K562 (cell line): Measurements from ENCODE around the gene C1orf21. TPM values are rescaled to one million over a fixed set of nuclear protein-coding genes. Genes with fewer than 3 reads are reported as not detected.

Source experiments
- ATAC-seq: fragments of 200-7000 bp; cut with Tn5 transposase; 3 replicates; pipeline ENCODE4 v1.9.1; 2020; ENCODE audit warnings: moderate library complexity
- BruUV-seq: library from RNA; stranded (reverse); fragments of 400-500 nt; replicated peaks from 2 replicates; lab custom pipeline; 2021; lab: Mats Ljungman, UMichigan
- CTCF ChIA-PET: fragments of 300-600 bp; formaldehyde crosslinking; extraction: SDS; loops from one replicate; lab custom pipeline; 2021; ENCODE audit warnings: low intra/inter-chr PET ratio; lab: Yijun Ruan, JAX
- POLR2A ChIA-PET: fragments of 300-600, 350-650 bp; sonication (Branson Sonifier 250); formaldehyde crosslinking; extraction: SDS; loops from one replicate; lab custom pipeline; 2021; ENCODE audit warnings: antibody characterized with exemption, inconsistent platforms; lab: Yijun Ruan, JAX
- DNase-seq, 4 experiments: peaks; one replicate each; pipeline versions ENCODE4 v3.0.0 to v3.0.0-alpha.2; 2011 to 2018; ENCODE audit warnings: low spot score in 3 of 4, mixed read lengths in 3 of 4; ENCODE audit errors: extremely low read depth in 1 of 4
- FAIRE-seq: peaks from 2 replicates; lab custom pipeline; 2011; peaks lifted over from hg19 to GRCh38; lab: Jason Lieb, UNC
- H2AFZ ChIP-seq: 2 replicates; pipeline ENCODE4 v1.6.0; 2011; ENCODE audit warnings: low read depth, low read length, control low read depth, inconsistent platforms
- H3K27ac ChIP-seq: fragments of 200-600 bp; 3 replicates; pipeline ENCODE4 v1.8.0; 2011; ENCODE audit warnings: low read depth, mild to moderate bottlenecking, control low read depth, inconsistent platforms, low read length, moderate library complexity, mixed read lengths; ENCODE audit errors: extremely low read depth
- H3K27me3 ChIP-seq, 2 experiments: fragments of 300-600 bp in 1 of 2; 2 replicates in 1 of 2; 3 replicates in 1 of 2; pipeline versions ENCODE4 v1.6.0 to v1.8.0; 2011; ENCODE audit warnings: inconsistent platforms in 2 of 2, low read length in 2 of 2, mild to moderate bottlenecking in 1 of 2, mixed read lengths in 1 of 2, moderate library complexity in 1 of 2; ENCODE audit not compliant: control insufficient read depth in 2 of 2, insufficient read depth in 2 of 2
- H3K36me3 ChIP-seq: fragments of 300-600 bp; 3 replicates; pipeline ENCODE4 v1.8.0; 2011; ENCODE audit warnings: mild to moderate bottlenecking, low read length, inconsistent platforms; ENCODE audit not compliant: control insufficient read depth, insufficient read depth
- H3K4me1 ChIP-seq, 2 experiments: fragments of 200-600 bp in 1 of 2; replicated peaks in 1 of 2; 2 replicates in 1 of 2; 3 replicates in 1 of 2; pipeline versions ENCODE4 v1.5.1 to v1.8.0; 2011; ENCODE audit warnings: inconsistent platforms in 2 of 2, low read length in 2 of 2, mild to moderate bottlenecking in 1 of 2, mixed read lengths in 1 of 2, moderate library complexity in 1 of 2; ENCODE audit not compliant: control insufficient read depth in 2 of 2, insufficient read depth in 2 of 2
- H3K4me2 ChIP-seq: 2 replicates; pipeline ENCODE4 v1.6.1; 2011; ENCODE audit warnings: low read length, control low read depth, inconsistent platforms, mixed read lengths; ENCODE audit not compliant: insufficient read depth
- H3K4me3 ChIP-seq: fragments of 200-600 bp; sonication (generic), shearing (Covaris generic); 2 replicates; pipeline ENCODE4 v1.5.1; 2016; ENCODE audit warnings: control low read depth, inconsistent platforms
- H3K79me2 ChIP-seq: fragments of 200-600 bp; 3 replicates; pipeline ENCODE4 v1.8.0; 2011; ENCODE audit warnings: low read length, inconsistent platforms; ENCODE audit not compliant: control insufficient read depth, insufficient read depth
- H3K9ac ChIP-seq, 2 experiments: 2 replicates each; pipeline versions ENCODE4 v1.6.0 to v1.6.1; 2011; ENCODE audit warnings: low read depth in 2 of 2, low read length in 2 of 2, control low read depth in 1 of 2, inconsistent platforms in 1 of 2, mild to moderate bottlenecking in 1 of 2, mixed read lengths in 1 of 2; ENCODE audit not compliant: insufficient read depth in 1 of 2
- H3K9me1 ChIP-seq: one replicate; pipeline ENCODE4 v1.6.0; 2011; ENCODE audit warnings: inconsistent platforms, mild to moderate bottlenecking, low read length, moderate library complexity; ENCODE audit not compliant: control insufficient read depth, insufficient read depth
- H3K9me3 ChIP-seq: replicated peaks from 2 replicates; pipeline ENCODE4 v1.5.1; 2011; ENCODE audit warnings: low read depth, low read length, inconsistent platforms; ENCODE audit not compliant: control insufficient read depth, insufficient read depth
- H4K20me1 ChIP-seq: replicated peaks from 2 replicates; pipeline ENCODE4 v1.6.1; 2011; ENCODE audit warnings: low read length, inconsistent platforms, mixed read lengths; ENCODE audit not compliant: control insufficient read depth, insufficient read depth
- ARID2 ChIP-seq: fragments of 450-650 bp; IDR thresholded peaks from 2 replicates; pipeline ENCODE4 v1.6.1; 2017; ENCODE audit warnings: antibody characterized with exemption, mild to moderate bottlenecking
- GABPB2 ChIP-seq: fragments of 250-450 bp; sonication (Bioruptor Pico); conservative IDR thresholded peaks from 2 replicates; pipeline ENCODE4 v1.5.1; 2021; ENCODE audit warnings: mild to moderate bottlenecking
- MCM5 ChIP-seq: fragments of 450-650 bp; IDR thresholded peaks from 2 replicates; pipeline ENCODE4 v1.6.1; 2016; ENCODE audit warnings: low read depth
- MYC ChIP-seq, 2 experiments: fragments of 250-450 bp in 1 of 2; sonication (Bioruptor Pico) in 1 of 2; IDR thresholded peaks; 2 replicates each; pipeline versions ENCODE4 v1.5.1 to v1.6.1; 2012 to 2021; ENCODE audit warnings: low read depth in 2 of 2, borderline replicate concordance in 1 of 2, improper control_type of control experiment in 1 of 2, low read length in 1 of 2, mild to moderate bottlenecking in 1 of 2, moderate library complexity in 1 of 2
- PRPF4 ChIP-seq: fragments of 200-400 bp; formaldehyde crosslinking; IDR thresholded peaks from one replicate; pipeline ENCODE4 v1.6.1; 2017; ENCODE audit warnings: low read length, low read depth, mild to moderate bottlenecking; ENCODE audit not compliant: insufficient read depth, poor library complexity, severe bottlenecking
- WGBS: fragments of 100-300 bp; shearing (Covaris generic); methylation state at CpG from one replicate; pipeline ENCODE4 v1.1.6; 2016; ENCODE audit warnings: low coverage, mixed read lengths; ENCODE audit not compliant: insufficient coverage; ENCODE audit errors: missing lambda C conversion rate; 5-methylcytosine and 5-hydroxymethylcytosine counted together
- in situ Hi-C: fragments of 300-500 bp; cut with MboI; formaldehyde crosslinking; loops from 4 replicates; pipeline ENCODE4 v1.15.0; 2018; ENCODE audit warnings: inconsistent platforms, mixed read lengths
- intact Hi-C: fragments of 100-400 bp; cut with micrococcal nuclease; formaldehyde crosslinking; loops from 2 replicates; pipeline ENCODE4 v1.14.2; 2022
- polyA plus RNA-seq, 8 experiments: library from polyadenylated mRNA; depleted of rRNA in 4 of 8; stranded (reverse) in 5 of 8; unstranded in 3 of 8; fragments of >200 nt; fragmentation: Nextera tagmentation in 2 of 8; fragmentation: Illumina TruSeq in 1 of 8; extraction: Ambion mirVana in 2 of 8; extraction: Trizol in 1 of 8; gene quantifications; 2 replicates each; pipeline versions ENCODE4 v1.2.1 to v1.2.3, GENCODE V29; 2011 to 2014; ENCODE audit warnings: inconsistent platforms in 1 of 8, missing spikeins in 1 of 8
- total RNA-seq, 7 experiments: library from RNA; depleted of rRNA in 6 of 7; stranded (reverse); fragments of >200 nt in 6 of 7; fragmentation: Illumina TruSeq in 2 of 7; extraction: Trizol in 2 of 7; gene quantifications; 2 replicates each; pipeline versions ENCODE4 v1.2.1 to v1.2.3, GENCODE V29; 2011 to 2021; ENCODE audit warnings: low replicate concordance in 1 of 7
- TF ChIP-seq, protein P1 (sequence below): sonication (generic); formaldehyde crosslinking; IDR thresholded peaks from 2 replicates; pipeline ENCODE4 v1.8.0; 2022; ENCODE audit warnings: mild to moderate bottlenecking, missing genetic modification reagents
- TF ChIP-seq, protein P2 (sequence below), 2 experiments: fragments of 450-650 bp; IDR thresholded peaks; 2 replicates each; pipeline ENCODE4 v1.6.1; 2016; ENCODE audit warnings: mild to moderate bottlenecking in 2 of 2, borderline replicate concordance in 1 of 2, low read depth in 1 of 2, moderate library complexity in 1 of 2
- TF ChIP-seq, protein P3 (sequence below): fragments of 250-450 bp; sonication (Bioruptor Pico); IDR thresholded peaks from 2 replicates; pipeline ENCODE4 v1.5.0; 2020; ENCODE audit warnings: mild to moderate bottlenecking, borderline replicate concordance

Gene C1orf21
- total and polyA plus RNA-seq, 9 of the 15 experiments (the other 6 are each of a cell fraction or from before 2014, with no cell fraction given), result under 0.01 to 0.31 (median 0.07) TPM

DNA sequence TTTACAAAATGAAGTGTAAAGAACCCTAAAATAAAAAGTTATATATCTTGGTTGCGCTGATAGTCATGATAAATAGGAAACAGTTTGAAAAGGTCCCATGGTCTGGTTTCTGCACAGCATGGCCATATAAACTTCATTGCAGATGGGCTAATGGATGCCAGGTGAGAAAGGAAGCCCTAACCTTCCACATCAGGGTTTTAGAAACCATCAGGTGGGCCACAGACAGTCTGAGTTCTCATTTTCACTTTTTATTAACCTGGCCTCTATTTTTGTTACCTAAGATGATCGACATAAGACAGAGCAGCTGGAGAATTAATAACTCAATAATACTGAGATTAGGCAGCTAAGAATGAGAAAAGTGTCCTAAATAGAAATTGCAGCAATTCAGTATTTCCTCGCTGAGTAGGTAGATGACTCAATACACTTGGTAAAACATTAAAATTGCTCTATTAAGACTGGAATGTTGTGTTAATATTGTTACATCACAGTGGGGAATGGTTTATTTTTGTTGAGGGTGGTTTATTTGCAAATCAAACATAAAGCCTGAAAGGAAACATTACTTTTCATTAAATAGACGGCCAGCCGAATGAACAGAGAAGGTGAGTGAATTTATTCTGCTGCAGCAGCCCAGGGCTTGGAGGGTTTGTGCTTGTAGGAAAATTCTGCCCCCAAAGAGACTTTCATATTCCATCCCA is 21.1 kb downstream of the C1orf21 start:
- Histone ChIP-seq H3K9me1 (no peaks in the 10 kb centered on the region), H3K4me2 (no peak overlapping the region), H3K79me2 (no peaks in the 10 kb centered on the region), H3K27me3 (peaks cover 0 to 2% of the 10 kb centered on the region in 2 experiments; a peak in 1 of 5 replicates), H2AFZ (no peak overlapping the region), H3K4me3 (no peak overlapping the region), H4K20me1 (no peaks in the 10 kb centered on the region), H3K27ac (no peak overlapping the region), H3K9me3 (no peaks in the 10 kb centered on the region), H3K9ac (no peak overlapping the region), H3K36me3 (no peaks in the 10 kb centered on the region), H3K4me1 (no peaks in the 10 kb centered on the region)
- ChIA-PET POLR2A (no interaction called here), CTCF (no interaction called here)
- intact Hi-C loops (no loop called here), in situ Hi-C loops (no loop called here)
- no TSS peak for BruUV-seq
- WGBS, result 1% methylated on average over 5 of the region's 5 CpGs
- no peak for ATAC-seq
- no peak for FAIRE-seq
- DNase-seq, result no peak
- TF ChIP-seq, protein P1, sequence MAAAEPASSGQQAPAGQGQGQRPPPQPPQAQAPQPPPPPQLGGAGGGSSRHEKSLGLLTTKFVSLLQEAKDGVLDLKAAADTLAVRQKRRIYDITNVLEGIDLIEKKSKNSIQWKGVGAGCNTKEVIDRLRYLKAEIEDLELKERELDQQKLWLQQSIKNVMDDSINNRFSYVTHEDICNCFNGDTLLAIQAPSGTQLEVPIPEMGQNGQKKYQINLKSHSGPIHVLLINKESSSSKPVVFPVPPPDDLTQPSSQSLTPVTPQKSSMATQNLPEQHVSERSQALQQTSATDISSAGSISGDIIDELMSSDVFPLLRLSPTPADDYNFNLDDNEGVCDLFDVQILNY (CRISPR knock-in tag), result no peak
- TF ChIP-seq ARID2 (no peak), MCM5 (no peak), MYC (IDR thresholded peaks at IDR 0.05; ENCODE audit: low read depth, low read length) (no peak), MYC (CRISPR knock-in tag; IDR thresholded peaks at IDR 0.05; ENCODE audit: borderline replicate concordance, low read depth) (no peak), GABPB2 (no peak), PRPF4 (no peak)
- TF ChIP-seq, protein P2, sequence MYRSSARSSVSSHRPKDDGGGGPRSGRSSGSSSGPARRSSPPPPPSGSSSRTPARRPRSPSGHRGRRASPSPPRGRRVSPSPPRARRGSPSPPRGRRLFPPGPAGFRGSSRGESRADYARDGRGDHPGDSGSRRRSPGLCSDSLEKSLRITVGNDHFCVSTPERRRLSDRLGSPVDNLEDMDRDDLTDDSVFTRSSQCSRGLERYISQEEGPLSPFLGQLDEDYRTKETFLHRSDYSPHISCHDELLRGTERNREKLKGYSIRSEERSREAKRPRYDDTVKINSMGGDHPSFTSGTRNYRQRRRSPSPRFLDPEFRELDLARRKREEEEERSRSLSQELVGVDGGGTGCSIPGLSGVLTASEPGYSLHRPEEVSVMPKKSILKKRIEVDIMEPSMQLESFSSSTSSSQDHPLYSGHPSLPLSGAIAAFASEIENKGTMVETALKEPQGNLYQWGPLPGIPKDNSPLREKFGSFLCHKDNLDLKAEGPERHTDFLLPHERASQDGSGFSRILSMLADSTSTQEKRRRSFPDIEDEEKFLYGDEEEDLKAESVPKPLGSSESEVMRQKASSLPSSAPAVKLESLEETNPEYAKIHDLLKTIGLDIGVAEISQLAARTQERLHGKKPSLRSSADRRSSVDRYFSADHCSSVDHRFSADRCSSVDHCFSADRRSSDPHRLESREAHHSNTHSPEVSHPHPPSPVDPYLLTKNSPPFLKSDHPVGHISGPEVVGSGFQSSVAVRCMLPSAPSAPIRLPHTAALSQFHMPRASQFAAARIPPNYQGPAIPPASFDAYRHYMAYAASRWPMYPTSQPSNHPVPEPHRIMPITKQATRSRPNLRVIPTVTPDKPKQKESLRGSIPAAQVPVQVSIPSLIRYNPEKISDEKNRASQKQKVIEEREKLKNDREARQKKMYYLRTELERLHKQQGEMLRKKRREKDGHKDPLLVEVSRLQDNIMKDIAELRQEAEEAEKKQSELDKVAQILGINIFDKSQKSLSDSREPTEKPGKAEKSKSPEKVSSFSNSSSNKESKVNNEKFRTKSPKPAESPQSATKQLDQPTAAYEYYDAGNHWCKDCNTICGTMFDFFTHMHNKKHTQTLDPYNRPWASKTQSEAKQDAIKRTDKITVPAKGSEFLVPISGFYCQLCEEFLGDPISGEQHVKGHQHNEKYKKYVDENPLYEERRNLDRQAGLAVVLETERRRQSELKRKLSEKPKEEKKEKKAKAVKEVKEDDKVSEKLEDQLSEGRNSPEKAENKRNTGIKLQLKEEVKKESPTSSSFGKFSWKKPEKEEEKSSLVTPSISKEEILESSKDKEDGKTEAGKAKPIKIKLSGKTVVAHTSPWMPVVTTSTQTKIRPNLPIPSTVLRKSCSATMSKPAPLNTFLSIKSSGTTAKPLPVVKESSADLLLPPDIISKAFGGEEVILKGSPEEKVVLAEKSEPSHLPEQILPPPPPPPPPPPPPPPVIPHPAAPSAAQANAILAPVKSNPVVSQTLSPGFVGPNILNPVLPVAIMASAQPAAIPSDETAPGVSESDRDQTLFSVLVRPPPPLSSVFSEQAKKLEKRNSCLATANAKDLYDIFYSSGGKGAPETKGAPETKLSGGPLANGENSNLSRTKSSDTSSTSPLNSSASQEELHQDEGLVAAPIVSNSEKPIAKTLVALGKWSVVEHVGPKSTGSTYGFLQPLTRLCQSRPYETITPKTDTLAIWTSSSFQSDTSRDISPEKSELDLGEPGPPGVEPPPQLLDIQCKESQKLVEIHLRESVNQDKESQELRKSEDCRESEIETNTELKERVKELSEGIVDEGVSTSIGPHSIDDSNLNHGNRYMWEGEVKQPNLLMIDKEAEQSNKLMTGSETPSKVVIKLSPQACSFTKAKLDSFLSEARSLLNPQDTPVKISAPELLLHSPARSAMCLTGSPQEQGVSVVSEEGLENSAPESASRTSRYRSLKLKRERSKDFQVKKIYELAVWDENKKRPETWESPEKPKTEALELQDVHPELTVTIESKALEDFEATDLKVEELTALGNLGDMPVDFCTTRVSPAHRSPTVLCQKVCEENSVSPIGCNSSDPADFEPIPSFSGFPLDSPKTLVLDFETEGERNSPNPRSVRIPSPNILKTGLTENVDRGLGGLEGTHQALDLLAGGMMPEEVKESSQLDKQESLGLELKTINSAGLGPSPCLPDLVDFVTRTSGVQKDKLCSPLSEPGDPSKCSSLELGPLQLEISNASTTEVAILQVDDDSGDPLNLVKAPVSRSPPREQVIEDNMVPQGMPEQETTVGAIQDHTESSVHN (IDR thresholded peaks at IDR 0.05; ENCODE audit: borderline replicate concordance in 1 of 2, low read depth in 1 of 2), result no peak
- TF ChIP-seq, protein P3, sequence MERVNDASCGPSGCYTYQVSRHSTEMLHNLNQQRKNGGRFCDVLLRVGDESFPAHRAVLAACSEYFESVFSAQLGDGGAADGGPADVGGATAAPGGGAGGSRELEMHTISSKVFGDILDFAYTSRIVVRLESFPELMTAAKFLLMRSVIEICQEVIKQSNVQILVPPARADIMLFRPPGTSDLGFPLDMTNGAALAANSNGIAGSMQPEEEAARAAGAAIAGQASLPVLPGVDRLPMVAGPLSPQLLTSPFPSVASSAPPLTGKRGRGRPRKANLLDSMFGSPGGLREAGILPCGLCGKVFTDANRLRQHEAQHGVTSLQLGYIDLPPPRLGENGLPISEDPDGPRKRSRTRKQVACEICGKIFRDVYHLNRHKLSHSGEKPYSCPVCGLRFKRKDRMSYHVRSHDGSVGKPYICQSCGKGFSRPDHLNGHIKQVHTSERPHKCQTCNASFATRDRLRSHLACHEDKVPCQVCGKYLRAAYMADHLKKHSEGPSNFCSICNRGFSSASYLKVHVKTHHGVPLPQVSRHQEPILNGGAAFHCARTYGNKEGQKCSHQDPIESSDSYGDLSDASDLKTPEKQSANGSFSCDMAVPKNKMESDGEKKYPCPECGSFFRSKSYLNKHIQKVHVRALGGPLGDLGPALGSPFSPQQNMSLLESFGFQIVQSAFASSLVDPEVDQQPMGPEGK (CRISPR knock-in tag), result no peak
